Activated CD4-positive, alpha-beta T cell treated with anti-CD3 and anti-CD28 coated beads for 36 hours (primary cell): Measurements from ENCODE around the gene PINK1. TPM values are rescaled to one million over a fixed set of nuclear protein-coding genes. Genes with fewer than 3 reads are reported as not detected.

ENCODE experiments used
- ATAC-seq: fragments of 200-7000 bp; cut with Tn5 transposase; one replicate; pipeline ENCODE4 v1.10.0; 2021; ENCODE audit warnings: mild to moderate bottlenecking, moderate library complexity
- CTCF ChIA-PET: fragments of 350-600 bp; sonication (Branson Sonifier 250); formaldehyde crosslinking; loops from one replicate; lab custom pipeline; 2021; ENCODE audit warnings: antibody characterized with exemption; lab: Charles Lee
- POLR2A ChIA-PET: fragments of 350-600 bp; sonication (Branson Sonifier 250); formaldehyde crosslinking; loops from one replicate; lab custom pipeline; 2021; ENCODE audit warnings: antibody characterized with exemption, inconsistent platforms; lab: Charles Lee
- DNase-seq: peaks from one replicate; pipeline ENCODE4 v3.0.0-alpha.2; 2020
- H3K27ac Mint-ChIP-seq: one replicate; pipeline ENCODE4 v1.8.0; 2021; ENCODE audit warnings: mixed read lengths
- H3K27me3 Mint-ChIP-seq: one replicate; pipeline ENCODE4 v1.8.0; 2021; ENCODE audit warnings: mixed read lengths
- H3K36me3 Mint-ChIP-seq: one replicate; pipeline ENCODE4 v1.8.0; 2021; ENCODE audit warnings: low read depth, mixed read lengths
- H3K4me1 Mint-ChIP-seq: one replicate; pipeline ENCODE4 v1.8.0; 2021; ENCODE audit warnings: mixed read lengths
- H3K4me3 Mint-ChIP-seq: one replicate; pipeline ENCODE4 v1.8.0; 2021; ENCODE audit warnings: mild to moderate bottlenecking, moderate library complexity, mixed read lengths
- H3K9me3 Mint-ChIP-seq: one replicate; pipeline ENCODE4 v1.8.0; 2021; ENCODE audit warnings: low read depth, mixed read lengths
- intact Hi-C, 2 experiments: fragments of 100-400 bp; cut with DNase I in 1 of 2; cut with micrococcal nuclease in 1 of 2; formaldehyde crosslinking; loops; one replicate each; pipeline versions ENCODE4 v1.14.2 to v1.15.1; 2022 to 2024; cut with DNase I, micrococcal nuclease
- total RNA-seq, 2 experiments: library from RNA; stranded (reverse); gene quantifications; one replicate each; pipeline ENCODE4 v1.2.3, GENCODE V29; 2021

Gene PINK1
- total RNA-seq, 2 experiments from 2014 or later, result 2.5 to 3.2 TPM

DNA sequence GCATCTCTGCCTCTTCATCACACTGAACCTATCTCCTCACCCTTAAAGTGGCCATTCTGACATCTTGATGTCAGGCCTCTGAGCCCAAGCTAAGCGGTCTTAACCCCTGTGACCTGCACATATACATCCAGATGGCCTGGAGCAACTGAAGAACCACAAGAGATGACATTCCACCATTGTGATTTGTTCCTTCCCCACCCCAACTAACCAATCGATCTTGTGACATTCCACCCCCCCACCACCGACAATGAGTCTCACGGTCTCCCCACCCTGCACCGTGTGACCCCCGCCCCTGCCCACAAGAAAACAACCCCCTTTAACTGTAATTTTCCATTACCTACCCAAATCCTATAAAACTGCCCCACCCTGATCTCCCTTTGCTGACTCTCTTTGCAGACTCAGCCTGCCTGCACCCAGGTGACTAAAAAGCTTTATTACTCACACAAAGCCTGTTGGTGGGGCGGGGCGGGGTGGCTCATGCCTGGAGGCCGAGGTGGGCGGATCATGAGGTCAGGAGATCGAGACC, 21.0 kb upstream of the PINK1 start:
- peaks cover 3% of the 10 kb centered on the region for H3K4me1 Mint-ChIP-seq
- ATAC-seq (no peak), DNase-seq (no peak)
- no peaks in the 10 kb centered on the region for H3K9me3 Mint-ChIP-seq
- no peaks in the 10 kb centered on the region for H3K36me3 Mint-ChIP-seq
- no peak overlapping the region for H3K27ac Mint-ChIP-seq
- intact Hi-C loops, result no loop called here
- H3K4me3 Mint-ChIP-seq, result no peak overlapping the region
- peaks cover 5% of the 10 kb centered on the region for H3K27me3 Mint-ChIP-seq
- CTCF ChIA-PET, result no interaction called here
- POLR2A ChIA-PET, result no interaction called here

GRCh38 chr1:20614131-20614579, 19.1 kb upstream of the PINK1 start:
- Mint-ChIP-seq H3K36me3 (no peaks in the 10 kb centered on the region), H3K27me3 (peaks cover 5% of the 10 kb centered on the region), H3K9me3 (no peaks in the 10 kb centered on the region), H3K4me1 (peaks cover 3% of the 10 kb centered on the region), H3K4me3 (no peak overlapping the region), H3K27ac (no peak overlapping the region)
- intact Hi-C loops, result no loop called here
- no peak for ATAC-seq
- DNase-seq, result no peak
- ChIA-PET POLR2A (interaction anchor here (0.5 kb wide), 1 partner anchor 35 kb away, joined by 3 read pairs; no protein-coding TSS in a partner anchor), CTCF (no interaction called here)

DNA sequence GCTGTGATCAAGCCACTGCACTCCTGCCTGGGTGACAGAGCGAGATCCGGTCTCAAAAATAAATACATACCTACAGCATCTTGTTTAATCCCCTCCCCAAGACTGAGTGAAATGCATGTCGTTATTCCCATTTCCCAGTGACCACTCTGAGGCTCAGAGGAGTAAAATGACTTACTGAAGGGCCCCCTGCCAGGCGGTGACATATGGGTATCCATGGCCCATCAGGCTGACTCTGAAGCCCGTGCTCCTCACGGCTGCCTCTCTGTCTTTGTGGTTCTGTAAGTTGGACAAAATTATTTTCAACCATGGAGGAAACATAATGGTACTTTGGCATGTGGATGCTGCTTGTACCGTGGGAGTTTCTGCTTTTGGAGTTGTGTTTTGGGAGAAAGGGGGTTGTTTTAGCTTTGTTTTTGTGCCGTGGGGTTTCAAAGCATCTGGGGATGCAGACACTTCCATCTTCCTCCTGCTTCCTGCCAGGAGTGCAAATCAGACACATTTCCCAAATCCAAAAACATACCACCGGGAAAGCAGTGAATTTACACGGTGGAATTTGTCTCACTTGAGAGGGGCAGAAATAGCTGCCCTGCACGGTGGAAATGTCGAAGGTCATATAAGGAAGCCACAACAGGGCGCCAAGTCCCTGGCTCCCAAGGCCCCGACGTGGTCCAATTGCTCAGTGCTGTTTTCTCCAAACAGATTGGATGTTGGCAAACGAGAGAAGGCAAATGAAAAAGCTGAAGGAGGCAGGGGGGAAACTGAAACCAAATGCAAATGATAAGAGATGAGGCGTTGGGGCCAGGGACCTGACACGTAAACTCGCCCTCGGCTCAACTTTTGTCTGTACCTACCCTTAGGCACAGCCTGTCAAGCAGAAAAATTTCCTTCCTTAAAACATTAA, 17.1 kb upstream of the PINK1 start:
- no peak overlapping the region for H3K27ac Mint-ChIP-seq
- H3K36me3 Mint-ChIP-seq, result no peaks in the 10 kb centered on the region
- H3K9me3 Mint-ChIP-seq, result no peaks in the 10 kb centered on the region
- no peak for DNase-seq
- intact Hi-C loops, result no loop called here
- peaks cover 5% of the 10 kb centered on the region for H3K27me3 Mint-ChIP-seq
- H3K4me3 Mint-ChIP-seq, result no peak overlapping the region
- ChIA-PET CTCF (interaction anchor here (0.6 kb wide), 2 partner anchors 204 to 1658 kb away, joined by 3 read pairs; no protein-coding TSS in a partner anchor), POLR2A (no interaction called here)
- peaks cover 3% of the 10 kb centered on the region for H3K4me1 Mint-ChIP-seq
- no peak for ATAC-seq

DNA sequence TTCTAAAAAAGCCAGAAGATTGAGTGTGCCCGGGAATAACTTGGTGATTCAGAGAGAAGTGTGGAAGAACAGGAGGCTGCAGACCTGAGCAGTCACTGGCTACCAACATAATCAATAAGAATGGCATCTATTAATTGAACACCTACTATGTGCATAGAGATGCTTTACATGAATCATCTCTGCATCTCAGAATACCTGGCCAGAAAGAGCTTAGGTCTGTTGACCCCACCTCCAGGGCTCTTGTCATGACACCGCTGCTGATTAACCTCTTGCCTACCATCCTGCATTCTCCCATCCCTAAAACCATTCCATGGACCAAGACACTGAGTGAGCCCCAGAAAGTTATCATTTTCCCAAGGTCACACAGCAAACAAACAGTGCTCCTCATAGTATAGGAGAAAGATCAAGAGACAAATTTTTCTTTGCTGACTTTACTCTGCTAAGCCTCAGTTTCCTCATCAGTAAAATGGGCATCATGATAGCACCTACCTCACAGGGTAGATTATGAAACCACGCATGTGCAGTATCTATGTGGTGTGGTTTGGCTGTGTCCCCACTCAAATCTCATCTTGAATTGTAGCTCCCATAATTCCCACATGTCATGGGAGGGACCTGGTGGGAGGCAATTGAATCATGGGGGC, 16.3 kb upstream of the PINK1 start:
- POLR2A ChIA-PET, result no interaction called here
- peaks cover 5% of the 10 kb centered on the region for H3K27me3 Mint-ChIP-seq
- H3K9me3 Mint-ChIP-seq, result no peaks in the 10 kb centered on the region
- H3K27ac Mint-ChIP-seq, result no peak overlapping the region
- CTCF ChIA-PET, result interaction anchor here (0.6 kb wide), 1 partner anchor 203 kb away, joined by 3 read pairs; no protein-coding TSS in a partner anchor
- intact Hi-C loops, result no loop called here
- no peak overlapping the region for H3K4me3 Mint-ChIP-seq
- peaks cover 3% of the 10 kb centered on the region for H3K4me1 Mint-ChIP-seq
- DNase-seq (no peak), ATAC-seq (no peak)
- H3K36me3 Mint-ChIP-seq, result no peaks in the 10 kb centered on the region

GRCh38 chr1:20618550-20618949, 14.7 kb upstream of the PINK1 start:
- no peak overlapping the region for H3K27ac Mint-ChIP-seq
- no peak for DNase-seq
- H3K4me1 Mint-ChIP-seq, result peaks cover 3% of the 10 kb centered on the region
- CTCF ChIA-PET, result interaction anchor here (0.6 kb wide), 1 partner anchor 576 kb away, joined by 4 read pairs; no protein-coding TSS in a partner anchor
- intact Hi-C loops, result no loop called here
- peaks cover 5% of the 10 kb centered on the region for H3K27me3 Mint-ChIP-seq
- POLR2A ChIA-PET, result no interaction called here
- no peak overlapping the region for H3K4me3 Mint-ChIP-seq
- no peaks in the 10 kb centered on the region for H3K36me3 Mint-ChIP-seq
- H3K9me3 Mint-ChIP-seq, result no peaks in the 10 kb centered on the region
- ATAC-seq, result no peak

DNA sequence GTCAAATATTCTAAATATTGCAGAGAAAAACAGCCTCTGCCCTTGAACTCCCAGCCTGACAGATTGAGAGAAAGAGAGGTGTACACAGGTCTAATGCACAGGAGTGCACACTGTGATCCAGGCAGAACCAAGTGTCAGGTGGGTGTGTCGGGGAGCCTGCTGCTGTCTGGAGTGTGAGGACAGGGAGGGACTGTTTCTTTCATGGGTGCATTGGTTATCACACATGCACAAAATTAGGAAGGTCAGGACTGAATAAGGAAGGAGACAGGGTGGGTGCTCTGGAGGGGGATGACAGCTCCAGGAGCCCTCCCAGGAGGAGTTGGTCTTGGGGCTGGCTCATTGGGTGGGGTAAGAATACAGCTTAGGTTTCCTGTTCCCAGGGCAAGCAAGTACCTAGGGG, 13.3 kb upstream of the PINK1 start:
- ATAC-seq, result no peak
- H3K4me3 Mint-ChIP-seq, result no peak overlapping the region
- CTCF ChIA-PET, result interaction anchor here (0.7 kb wide), 1 partner anchor 368 kb away, joined by 4 read pairs; no protein-coding TSS in a partner anchor

DNA sequence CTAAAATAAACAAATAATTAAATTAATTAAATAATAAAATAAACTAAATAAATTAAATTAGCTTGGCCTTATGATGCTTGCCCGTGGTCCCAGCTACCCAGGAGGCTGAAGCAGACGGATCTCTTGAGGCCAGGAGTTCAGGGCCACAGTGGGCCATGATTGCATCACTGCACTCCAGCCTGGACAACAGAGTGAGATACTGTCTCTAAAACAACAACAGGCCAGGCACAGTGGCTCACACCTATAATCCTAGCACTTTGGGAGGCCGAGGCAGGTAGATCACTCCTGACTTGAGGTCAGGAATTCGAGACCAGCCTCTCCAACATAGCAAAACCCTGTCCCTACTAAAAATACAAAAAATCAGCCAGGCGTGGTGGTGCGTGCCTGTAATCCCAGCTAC, 12.2 kb upstream of the PINK1 start:
- ChIA-PET POLR2A (no interaction called here), CTCF (interaction anchor here (0.7 to 2.4 kb wide), 3 partner anchors 13 to 367 kb away, joined by 3 to 6 read pairs (median 4); no protein-coding TSS in a partner anchor)
- ATAC-seq (no peak), DNase-seq (no peak)
- no peaks in the 10 kb centered on the region for H3K9me3 Mint-ChIP-seq
- H3K4me3 Mint-ChIP-seq, result no peak overlapping the region
- H3K4me1 Mint-ChIP-seq, result peaks cover 3% of the 10 kb centered on the region
- H3K27ac Mint-ChIP-seq, result no peak overlapping the region
- H3K36me3 Mint-ChIP-seq, result no peaks in the 10 kb centered on the region
- intact Hi-C loops, result no loop called here
- peaks cover 7% of the 10 kb centered on the region for H3K27me3 Mint-ChIP-seq

More for the DNA sequence above, 13.3 kb upstream of the PINK1 start:
- Mint-ChIP-seq H3K4me1 (peaks cover 3% of the 10 kb centered on the region), H3K9me3 (no peaks in the 10 kb centered on the region), H3K27ac (no peak overlapping the region), H3K36me3 (no peaks in the 10 kb centered on the region), H3K27me3 (peaks cover 5% of the 10 kb centered on the region)
- intact Hi-C loops, result no loop called here
- DNase-seq, result no peak
- POLR2A ChIA-PET, result no interaction called here

GRCh38 chr1:20624709-20625108, 8.5 kb upstream of the PINK1 start:
- H3K27ac Mint-ChIP-seq, result no peak overlapping the region
- peaks cover 8% of the 10 kb centered on the region for H3K27me3 Mint-ChIP-seq
- H3K9me3 Mint-ChIP-seq, result peaks cover 6% of the 10 kb centered on the region
- DNase-seq (no peak), ATAC-seq (no peak)
- intact Hi-C loops, result no loop called here
- H3K4me3 Mint-ChIP-seq, result no peak overlapping the region
- ChIA-PET POLR2A (no interaction called here), CTCF (interaction anchor here (0.7 to 1.4 kb wide), 2 partner anchors 9 to 260 kb away, joined by 3 to 6 read pairs; partner anchors contain the start of gene PINK1)
- H3K36me3 Mint-ChIP-seq, result no peaks in the 10 kb centered on the region
- no peaks in the 10 kb centered on the region for H3K4me1 Mint-ChIP-seq

DNA sequence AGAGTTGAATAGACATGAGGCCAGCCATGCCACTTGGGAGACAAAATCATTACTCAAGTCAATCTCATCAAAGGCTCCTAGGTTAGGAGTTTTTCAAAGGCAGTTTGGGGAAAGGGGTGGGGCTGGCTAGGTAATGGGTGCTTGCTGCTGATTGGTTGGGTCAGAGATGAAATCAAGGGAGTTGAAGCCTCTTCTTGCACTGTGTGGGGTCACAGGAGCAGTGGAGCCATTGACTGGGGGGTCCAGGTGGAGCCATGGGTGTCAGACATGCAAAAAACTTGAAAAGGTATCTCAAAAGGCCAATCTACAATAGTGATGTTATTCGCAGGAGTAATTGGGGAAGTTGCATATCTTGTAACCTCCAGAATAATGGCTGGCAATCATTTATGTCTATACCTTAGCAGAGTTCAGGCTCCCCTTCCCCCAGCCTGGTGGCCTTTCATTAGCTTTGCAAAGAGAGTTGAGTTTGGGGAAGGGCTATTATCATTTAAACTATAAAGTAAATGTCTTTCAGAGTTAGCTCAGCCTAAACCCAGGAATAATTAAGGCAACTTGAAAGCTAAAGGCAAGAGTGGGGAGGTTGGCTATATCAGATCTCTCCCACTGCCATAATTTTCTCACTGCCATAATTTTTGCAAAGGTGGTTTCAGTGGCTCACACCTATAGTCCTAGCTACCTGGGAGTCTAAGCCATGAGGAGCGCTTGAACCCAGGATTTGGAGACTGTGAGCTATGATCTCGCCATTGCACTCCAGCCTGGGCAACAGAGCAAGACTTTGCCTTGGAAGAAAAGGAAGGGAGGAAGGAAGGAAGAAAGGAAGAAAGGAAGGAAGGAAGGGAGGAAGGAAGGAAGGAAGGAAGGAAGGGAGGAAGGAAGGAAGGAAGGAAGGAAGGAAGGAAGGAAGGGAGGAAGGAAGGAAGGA, 7.8 kb upstream of the PINK1 start:
- Mint-ChIP-seq H3K4me1 (no peaks in the 10 kb centered on the region), H3K9me3 (peaks cover 6% of the 10 kb centered on the region), H3K27me3 (peaks cover 8% of the 10 kb centered on the region), H3K4me3 (no peak overlapping the region), H3K27ac (no peak overlapping the region), H3K36me3 (no peaks in the 10 kb centered on the region)
- CTCF ChIA-PET, result interaction anchor here (1.4 kb wide), 1 partner anchor 8 kb away, joined by 6 read pairs; the partner anchor contains the start of gene PINK1
- ATAC-seq, result no peak
- DNase-seq, result no peak
- POLR2A ChIA-PET, result no interaction called here
- intact Hi-C loops, result no loop called here

- Mint-ChIP-seq H3K27me3 (peaks cover 8% of the 10 kb centered on the region), H3K4me1 (no peaks in the 10 kb centered on the region), H3K9me3 (peaks cover 6% of the 10 kb centered on the region), H3K36me3 (no peaks in the 10 kb centered on the region), H3K4me3 (no peak overlapping the region), H3K27ac (no peak overlapping the region)
- ChIA-PET POLR2A (no interaction called here), CTCF (no interaction called here)
- ATAC-seq (no peak), DNase-seq (no peak)
- intact Hi-C loops, result no loop called here
Observed at GRCh38 chr1:20626098-20626427, 7.2 kb upstream of the PINK1 start.

DNA sequence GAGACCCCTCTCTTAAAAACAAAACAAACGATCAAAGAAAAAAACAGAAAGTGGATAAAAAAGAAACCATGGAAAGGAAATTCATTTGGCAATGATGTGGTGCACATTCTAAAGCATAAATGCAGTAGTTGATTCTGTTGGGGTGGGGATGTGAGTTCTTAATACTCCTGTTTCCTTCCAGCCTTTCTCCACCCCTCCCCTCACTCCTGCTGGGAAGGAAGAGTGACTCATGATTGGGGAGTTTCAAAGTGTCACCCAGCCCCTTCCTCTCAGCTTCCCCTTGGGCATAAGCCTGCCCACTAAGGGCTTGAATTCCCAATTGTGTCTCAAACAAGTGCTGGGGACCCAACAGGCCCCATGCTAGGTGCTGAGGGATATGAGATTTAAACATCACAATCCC, 6.7 kb upstream of the PINK1 start:
- CTCF ChIA-PET, result no interaction called here
- Mint-ChIP-seq H3K36me3 (no peaks in the 10 kb centered on the region), H3K27ac (no peak overlapping the region), H3K27me3 (peaks cover 8% of the 10 kb centered on the region), H3K9me3 (peaks cover 6% of the 10 kb centered on the region), H3K4me3 (no peak overlapping the region), H3K4me1 (no peaks in the 10 kb centered on the region)
- intact Hi-C loops, result no loop called here
- ATAC-seq (no peak), DNase-seq (no peak)
- POLR2A ChIA-PET, result no interaction called here
